8988T (cell line): ENCODE data around the gene FRAS1.

ENCODE experiments used
- DNase-seq: peaks from one replicate; pipeline ENCODE4 v3.0.0; 2011

The FRAS1 gene

DNA sequence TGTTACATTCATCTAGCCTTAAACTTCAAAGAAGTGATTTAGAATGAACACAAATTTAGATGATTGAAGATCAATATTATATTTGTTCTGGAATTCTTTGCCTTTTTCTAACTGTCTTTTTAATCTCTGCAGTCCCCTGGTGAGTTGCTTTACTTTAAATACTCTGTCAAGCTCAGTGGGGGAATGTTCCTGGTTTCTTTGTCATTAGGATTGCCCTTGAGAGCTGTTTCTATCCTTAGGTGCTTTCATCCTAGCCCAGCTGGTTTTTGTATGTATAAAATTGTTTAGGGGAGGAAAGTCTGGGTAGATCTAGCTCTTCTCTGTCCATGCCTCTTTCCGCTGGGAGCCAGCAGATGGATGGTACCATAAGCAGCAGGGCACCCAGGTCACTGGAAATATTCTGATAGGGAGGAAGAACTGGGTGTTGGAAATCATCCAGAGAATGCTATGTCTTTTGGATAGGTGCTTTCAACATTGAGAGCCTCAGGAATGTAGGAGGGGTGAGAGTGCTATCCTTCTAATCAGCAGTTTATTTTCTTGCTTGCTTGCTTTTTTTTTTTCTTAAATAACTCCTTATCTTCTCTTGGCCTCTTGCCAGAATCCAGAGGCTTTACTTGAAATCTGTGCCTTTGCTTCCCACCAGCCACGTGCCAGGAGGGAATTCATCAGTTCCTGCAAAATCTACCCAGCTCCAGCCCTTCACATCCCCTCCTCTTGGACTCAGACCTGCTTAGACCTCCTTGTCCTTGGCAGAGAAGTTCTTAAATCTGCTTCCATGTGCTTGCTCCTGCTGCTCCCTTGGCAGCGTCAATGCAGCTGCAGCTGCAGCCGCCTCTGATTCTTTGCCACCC is 279.2 kb downstream of the FRAS1 start:
- no peak for DNase-seq

DNA sequence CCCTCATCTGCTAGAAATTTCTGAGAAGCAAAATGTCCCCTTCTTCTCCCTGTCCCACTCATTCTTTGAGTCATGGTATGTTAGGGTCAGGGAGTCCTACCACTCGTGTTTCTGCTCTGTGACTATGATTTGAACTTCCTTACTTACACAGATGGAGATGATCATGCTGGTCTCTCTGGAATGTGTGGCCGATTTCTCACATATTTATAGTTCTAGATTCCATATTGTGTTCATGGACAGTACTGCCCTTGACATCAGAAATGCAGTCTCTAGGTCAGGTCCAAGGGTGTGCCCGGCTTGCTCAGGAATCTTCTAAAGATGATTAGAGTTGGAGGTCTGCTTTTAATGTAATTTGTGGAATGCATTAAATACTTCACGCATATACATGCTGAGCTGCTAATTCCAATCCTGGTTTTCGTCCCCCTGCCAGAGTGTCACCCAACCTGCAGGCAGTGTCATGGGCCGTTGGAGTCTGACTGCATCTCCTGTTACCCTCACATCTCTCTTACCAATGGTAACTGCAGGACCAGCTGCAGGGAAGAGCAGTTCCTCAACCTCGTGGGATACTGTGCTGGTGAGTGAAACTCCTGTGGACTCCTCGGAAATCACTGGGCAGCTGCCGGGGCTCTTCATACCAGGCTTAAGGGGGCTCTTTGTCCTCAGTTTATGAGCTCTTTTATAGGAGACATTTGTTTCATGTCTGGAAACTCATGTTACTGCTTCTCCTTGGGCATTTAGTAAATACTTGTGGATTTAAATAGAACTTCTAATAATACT is 280.3 kb downstream of the FRAS1 start:
- no peak for DNase-seq

DNA sequence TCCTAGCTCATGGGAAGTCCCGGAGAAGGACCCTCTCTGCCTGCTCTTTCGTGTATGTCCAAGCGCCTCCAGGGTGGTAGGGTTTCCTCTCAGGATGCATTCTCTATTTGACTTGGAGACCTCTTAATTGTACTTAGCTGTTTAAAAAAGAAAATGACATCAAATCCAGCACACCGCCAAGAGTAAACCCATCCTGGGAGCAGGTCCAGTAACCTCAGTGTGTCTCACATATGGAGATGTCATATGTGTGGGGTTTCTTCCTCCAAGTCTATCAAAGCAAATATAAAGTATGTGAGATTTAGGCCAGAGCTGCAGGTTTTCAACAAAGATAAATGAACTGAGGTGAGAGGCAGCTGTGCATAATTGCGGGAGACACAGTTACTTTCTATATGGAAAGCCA is 285.0 kb downstream of the FRAS1 start:
- no peak for DNase-seq

DNA sequence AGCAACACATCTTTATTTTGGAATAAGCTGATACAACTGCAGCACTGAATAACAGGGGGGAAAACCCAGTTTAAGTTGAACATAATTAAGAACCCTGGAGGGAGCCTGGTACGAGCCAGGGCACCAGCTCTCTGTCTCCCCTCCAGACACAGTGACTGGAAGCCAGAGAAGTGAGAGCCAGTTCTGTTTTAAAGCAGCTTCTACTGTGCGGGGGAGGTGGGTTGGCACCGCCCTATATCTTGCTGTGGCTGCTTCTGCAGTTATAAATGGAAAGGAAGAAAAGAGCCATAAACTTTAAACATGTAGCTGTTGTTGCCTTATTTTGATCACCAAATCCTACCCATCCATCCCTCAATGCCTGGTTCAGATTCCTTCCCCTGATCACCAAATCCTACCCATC is 286.6 kb downstream of the FRAS1 start:
- no peak for DNase-seq

DNA sequence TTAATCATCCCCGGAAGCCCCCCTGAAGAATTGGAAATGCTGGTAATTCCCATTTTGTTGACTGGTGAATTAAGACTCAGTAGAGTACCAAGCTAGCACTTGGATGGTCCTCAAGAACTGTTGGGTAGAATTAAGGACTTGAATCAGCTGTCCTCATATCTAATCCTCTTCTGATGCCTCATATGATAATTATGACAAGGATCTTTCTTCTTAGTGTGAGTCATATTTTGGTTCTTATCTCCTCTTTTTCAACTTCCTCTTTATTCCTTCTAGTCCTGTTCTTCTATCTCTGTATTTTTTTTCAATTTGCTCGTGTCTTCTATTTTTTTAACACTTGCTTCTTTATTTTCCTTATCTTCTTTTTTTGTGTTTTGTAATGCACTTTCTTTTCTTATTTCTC is 288.1 kb downstream of the FRAS1 start:
- no peak for DNase-seq

DNA sequence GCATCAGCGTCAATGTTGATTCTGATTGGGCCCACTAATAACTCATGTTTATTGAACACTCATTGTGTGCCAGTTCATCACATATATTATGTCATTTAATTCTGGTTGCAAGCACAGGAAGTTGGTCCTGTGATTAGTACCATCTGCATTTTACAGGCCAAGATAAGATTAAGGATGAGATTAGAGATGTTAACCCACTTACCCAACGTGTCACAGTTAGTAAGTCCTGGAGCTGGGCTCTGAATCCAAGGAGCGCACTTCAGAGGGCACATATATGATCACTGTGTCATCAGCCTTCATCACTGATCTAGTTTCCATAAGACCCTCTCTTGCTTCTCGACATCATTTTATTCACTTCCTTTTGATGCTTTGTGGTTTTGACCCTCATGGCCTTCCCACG is 289.1 kb downstream of the FRAS1 start:
- no peak for DNase-seq

DNA sequence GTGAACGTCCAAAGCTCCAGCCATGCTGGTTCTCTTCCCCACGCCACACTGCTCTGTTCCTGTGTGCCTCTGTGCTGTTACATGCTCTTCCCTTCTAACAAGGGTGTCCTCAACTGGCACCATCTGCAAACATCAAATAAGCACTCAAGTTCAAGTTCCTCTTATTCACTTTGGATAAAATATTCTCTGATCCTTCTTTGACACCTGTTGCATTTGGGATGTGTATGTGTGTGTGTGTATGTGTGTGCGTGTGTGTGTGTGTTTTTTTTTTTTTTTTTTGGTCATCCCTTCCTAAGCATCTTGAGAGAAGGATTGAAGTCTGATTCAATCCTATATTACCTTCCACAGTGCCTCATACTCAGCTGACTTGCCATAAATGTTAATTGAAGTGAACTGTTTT is 290.4 kb downstream of the FRAS1 start:
- DNase-seq = no peak

DNA sequence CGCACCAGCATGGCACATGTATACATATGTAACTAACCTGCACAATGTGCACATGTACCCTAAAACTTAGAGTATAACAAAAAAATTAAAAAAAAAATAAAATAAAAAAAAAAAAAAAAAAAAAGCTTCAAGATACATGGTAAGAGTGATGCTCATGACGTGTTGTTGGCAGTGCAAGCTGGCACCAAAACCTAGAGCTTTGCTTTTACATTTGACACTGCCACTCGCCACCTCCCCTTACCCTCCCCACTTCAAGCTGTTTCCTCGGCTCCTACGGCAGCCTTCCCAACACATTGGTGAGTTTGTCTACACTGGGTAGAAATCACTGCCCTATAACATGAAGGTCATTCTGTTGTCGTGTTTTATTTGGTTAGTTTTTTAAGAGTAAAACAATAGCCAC is 296.8 kb downstream of the FRAS1 start:
- no peak for DNase-seq

DNA sequence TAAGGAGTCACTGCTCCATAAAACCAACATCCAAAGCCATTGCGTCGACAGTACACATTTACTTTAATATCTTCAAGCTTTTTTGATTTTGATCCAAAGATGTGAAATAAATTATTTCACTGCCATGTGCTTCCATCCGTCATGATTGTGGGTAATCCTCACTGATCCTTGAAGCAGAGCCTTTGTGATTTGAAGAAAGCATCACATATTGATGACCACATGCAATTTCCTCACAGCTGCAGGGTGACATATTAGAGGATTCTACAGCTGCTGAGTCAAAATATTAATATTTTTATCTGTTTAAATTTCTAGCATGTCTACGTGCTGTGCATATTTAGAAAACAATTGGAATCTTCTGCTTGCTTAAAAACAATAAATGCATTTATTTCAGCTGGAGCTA is 297.7 kb downstream of the FRAS1 start:
- DNase-seq = no peak

DNA sequence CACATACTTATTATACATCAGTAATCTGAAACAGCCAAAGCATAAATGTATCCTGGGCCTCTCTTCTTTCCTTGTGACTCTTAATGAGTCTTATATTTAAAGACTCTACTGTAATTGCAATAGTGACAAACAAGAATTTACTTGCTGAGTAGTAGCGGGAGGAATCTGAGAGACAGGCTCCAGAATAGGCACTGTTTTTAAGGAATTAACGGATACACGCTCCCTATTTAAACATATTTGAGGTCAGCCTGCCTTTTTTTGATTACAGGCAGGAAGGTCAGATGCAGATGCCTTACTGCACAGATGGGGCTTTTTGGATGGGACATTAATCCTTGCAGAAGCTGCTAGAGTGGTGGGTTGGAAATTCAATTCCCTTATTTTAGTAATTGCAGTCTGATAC is 298.2 kb downstream of the FRAS1 start:
- DNase-seq = no peak

DNA sequence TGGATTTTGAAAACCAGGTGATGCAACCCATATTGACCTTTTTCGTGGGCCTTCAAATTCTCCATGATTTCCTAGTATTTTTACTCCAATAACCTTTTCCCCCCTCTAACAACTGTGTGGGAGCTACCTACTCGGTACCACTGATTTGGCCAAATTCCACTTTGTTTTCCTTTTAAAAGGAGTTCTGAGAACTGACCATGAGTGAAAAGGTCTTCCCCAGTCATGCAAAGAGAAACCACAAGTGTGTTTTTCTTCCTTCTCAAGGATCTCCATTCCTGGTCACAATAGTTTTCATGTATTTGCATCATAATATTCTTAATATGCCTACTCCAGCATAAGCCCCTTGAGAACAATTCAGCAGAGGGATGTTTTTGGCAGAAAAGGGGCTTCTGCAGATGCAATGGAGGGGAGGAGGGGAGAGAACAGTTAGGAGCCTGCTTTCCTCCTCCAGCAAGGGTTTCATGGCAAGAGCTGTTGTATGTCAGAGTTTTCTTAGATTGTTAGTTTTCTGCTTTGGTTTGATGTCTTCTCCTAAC is 299.2 kb downstream of the FRAS1 start:
- no peak for DNase-seq

DNA sequence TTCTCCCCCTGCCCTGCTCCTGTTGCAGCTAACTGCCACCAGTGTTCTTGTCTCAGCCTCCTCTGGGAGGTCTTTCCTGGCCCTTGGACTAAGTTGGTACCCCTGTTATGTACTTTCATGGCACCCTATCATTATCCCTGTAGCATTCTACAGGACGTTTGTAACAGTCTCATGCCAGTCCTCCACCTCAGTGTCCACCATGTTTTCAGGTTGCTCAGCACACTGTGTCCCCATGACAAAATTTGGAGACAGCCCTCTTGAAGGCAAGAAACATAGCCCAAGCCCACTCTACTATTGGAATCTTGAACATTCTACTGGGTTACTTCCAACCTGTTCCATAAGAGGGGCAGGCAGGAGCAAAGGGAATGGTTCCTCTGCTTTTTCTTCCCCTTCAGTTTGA is 300.0 kb downstream of the FRAS1 start:
- no peak for DNase-seq

DNA sequence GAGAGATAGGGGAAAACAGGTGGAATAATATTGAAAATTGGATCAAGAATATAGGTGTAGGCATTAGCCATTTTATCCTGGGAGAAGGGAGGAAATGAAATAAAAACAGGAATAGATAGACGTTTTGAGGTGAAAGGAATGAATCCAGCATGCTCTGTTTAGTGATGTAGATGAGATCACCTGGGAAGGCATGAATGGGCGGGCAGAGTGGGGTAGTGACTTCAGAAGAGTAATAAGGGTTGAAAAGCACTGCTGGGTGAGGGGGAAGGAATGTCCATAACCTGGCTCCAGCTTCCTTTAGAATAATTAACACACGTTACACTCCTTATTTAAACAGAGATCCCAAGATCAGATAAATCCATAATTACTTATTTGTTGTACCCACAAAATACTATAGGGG is 303.3 kb downstream of the FRAS1 start:
- DNase-seq = no peak

DNA sequence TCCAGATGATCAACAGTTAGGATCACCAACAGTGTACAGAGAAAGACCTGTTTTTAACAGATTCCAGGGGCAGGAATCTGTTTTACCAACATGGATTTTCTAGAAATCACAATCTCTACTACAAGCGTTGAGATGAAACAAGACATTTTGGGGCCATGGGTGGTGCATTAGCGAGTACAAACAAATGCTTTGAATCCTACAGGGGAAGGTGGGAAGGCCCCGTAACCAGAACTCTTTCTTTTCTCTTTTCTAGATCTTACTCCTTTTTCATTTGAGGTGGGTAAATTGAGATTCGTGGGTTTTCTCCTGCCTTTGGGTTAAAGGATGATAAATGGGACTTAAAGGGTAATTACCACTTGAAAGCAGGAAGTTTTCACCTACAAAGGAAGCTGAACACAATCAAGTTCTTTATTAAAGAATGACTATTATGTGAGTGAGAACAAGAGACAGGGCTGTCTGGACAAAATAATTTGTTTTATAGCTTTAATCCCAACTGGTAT is 304.5 kb downstream of the FRAS1 start:
- DNase-seq = no peak

DNA sequence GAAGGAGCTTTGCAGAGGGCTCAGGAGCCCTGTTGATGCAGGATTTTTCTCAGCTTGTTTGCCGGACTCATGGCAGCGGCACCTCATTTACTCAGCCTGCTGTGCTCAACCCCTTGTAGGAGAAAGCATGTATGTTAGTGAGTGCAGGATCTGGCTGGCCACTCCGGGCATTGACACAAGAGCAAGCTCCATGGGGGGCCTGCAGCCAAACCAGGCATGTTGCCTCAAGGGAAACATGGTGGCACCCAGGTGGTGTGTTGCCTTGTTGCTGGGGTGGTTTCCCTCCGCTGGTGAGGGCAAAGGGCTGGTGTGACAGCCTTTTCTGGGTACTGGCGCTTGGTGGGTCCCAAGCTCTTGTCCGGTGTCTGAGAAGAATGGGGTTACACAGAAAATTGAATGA is 305.2 kb downstream of the FRAS1 start:
- DNase-seq = no peak

DNA sequence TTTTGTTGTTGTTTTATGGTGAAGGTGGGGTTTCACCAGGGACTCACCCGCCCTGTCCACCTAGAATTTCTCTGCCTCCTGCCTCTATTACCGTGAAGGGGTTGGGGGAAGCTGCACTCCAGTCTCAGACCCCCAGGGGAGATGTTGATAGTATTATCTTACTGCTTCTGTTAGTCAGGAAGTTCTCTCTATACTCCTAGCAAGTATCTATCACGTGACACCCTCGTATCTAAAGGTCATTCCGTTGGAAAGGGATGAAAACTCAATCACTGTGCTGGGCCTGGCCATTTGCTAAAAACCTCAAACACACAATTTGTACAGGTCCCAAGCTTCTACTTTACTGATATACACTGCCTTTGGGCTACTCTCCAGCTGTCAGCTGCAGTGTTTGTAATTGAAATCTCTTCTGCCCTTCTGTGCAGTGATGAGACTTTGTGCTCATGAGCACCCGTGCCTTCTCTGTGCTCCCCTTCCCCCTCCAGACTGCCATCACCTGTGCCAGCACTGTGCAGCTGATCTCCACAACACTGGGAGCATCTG is 306.0 kb downstream of the FRAS1 start:
- no peak for DNase-seq

DNA sequence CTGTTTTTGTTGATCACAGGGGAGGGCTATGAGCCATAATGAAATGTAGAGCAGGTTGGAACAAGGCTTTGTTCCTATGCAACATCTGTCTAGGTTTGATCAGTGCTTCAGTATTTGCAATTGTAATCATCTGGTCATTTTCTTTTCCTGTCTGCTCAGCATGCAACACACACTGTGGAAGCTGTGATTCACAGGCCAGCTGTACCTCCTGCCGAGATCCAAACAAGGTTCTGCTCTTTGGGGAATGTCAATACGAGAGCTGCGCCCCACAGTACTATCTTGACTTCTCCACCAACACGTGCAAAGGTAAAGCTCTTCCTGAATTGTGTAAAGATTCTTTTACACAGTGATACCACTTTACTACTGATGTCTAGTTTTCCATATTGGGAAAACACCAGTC is 312.6 kb downstream of the FRAS1 start:
- DNase-seq = no peak

DNA sequence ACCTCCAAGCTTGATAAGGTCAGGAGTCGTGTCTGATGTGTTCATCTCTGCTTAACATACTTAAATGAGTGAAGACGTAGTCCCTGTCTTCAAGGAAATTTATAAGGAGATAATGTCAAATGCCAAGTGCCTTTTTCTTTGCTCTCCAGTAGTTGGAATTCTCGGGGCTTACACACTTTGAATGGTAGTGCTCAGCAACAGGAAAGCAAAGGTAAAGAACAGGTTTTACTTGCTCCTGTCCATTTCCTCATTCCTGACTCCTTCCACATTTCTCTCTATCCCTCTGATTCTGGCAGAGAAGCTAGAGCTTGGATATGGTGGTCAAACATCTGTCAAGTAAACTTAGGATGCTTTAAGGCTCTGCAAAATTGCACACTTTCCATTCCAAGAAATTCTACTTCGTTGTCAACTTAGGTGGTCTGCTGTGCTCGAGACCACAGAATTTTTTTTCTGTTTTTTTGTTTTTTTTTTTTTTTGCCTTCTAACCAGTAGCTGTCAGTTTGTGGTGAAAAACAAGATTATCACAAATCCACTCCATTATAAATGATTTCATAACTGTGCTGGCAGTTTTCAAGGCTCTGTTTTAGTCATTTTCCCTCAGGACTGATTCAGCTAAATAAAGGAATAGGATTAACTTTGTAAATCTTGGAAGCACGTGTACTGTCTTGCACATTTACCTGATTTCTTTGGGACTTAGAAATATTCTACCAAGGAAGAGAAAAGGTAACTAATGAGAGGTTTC is 313.7 kb downstream of the FRAS1 start:
- DNase-seq = no peak

DNA sequence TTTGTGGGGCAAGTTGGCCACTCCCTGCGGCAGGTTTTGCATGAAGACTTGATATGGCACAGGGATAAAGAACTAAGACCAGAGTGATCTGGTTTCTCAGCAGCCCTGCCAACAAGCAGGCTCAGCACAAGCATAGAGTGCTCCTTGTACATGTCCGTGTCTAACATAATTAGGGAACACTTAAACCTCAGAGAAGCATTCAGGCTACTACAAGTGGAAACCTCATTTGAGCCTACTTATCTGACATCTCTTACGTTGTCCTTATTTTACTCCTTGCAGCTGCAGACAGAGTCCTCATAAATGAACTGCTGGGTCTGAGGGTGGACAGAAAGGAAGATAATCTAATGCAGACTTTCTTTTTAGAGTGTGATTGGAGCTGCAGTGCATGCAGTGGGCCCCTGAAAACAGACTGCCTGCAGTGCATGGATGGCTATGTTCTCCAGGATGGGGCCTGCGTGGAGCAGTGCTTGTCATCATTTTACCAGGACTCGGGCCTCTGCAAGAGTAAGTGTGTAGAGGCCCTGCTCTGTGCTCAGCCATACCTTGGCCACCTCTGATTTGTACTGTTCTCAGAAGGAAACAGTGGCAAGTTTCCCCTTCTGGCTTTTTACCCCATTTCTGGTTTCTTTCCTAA is 315.3 kb downstream of the FRAS1 start:
- DNase-seq = no peak

DNA sequence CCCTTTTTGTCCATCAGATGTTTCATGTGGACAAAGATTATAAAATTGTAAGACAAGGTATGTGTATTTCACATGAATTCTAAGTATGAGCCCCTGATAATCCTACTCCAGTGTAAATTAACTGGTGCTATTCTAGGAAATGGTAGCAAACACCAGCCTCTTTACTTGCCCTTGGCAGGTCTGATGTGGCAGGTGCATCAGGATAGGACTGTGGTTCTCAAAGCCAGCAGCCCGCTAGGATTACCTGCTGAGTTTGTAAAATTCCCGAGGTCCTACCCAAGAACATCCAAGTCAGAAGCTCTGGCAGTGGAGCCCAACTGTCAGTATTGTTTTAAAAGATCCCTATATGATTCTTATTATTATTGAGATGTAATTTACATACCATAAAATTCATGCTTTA is 320.4 kb downstream of the FRAS1 start:
- DNase-seq = no peak

DNA sequence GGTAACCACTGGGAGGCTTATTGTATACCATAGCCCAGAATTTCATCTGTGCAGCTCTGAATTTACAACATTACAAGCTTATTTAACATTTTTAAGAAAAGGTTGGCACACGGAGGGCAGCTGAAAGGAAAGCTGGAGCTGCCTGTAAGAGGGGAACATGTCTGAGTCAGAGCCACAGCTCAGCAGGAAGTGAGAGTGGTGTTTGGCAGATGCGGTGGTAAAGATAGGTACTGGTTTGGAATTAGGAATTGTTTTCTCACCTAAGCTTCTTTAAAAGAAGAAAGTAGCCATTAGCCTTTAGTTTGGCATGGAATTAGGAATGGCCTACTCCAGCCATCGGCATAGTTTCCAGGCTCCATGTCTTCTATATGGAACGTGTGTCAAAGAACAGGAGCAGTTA is 321.9 kb downstream of the FRAS1 start:
- DNase-seq = no peak

DNA sequence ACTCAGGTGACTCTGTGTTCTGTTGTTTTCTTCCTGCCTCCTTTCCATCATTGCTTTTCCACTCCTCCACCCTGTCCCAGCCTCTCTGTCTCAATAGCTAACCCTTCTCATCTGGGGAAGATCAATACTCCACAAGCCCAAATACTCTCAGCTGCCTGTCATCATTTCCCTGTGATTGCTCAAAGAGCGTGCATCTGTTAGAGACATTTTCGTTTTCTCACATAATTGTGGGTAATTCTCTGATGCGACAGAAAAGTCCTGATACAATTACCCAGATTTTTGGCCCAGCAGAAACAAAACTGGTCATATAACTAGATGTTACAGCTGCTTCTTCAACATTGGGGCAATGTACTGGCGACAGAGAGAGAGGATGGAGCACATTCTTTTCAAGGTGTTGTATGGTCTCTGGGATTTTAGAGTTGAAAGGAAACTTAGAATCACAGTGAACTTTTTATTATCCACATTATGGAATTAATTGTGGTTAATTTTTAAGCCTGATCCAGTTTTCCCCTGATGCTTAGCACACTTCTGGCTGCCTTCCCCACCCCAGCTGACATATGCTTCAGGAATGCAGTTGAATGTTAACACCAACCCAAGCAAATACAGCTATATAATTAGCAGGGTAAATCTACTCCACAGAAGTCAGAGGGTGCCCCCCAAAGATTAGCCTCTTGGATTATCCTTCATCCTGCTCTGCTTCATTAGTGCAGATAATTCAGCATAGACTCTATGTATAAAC is 323.0 kb downstream of the FRAS1 start:
- no peak for DNase-seq
